Retinal pigment epithelial cell (primary cell): ENCODE data around the gene MRPS25.

Source experiments
- DNase-seq: peaks from one replicate; pipeline ENCODE4 v3.0.0-alpha.2; 2010; ENCODE audit warnings: low read depth
- H3K4me3 ChIP-seq: 2 replicates; pipeline ENCODE4 v1.5.1; 2011; ENCODE audit warnings: mild to moderate bottlenecking, low read length, control low read depth, moderate library complexity
- TF ChIP-seq, protein P1 (sequence below): conservative IDR thresholded peaks from 2 replicates; pipeline ENCODE4 v1.5.1; 2011; ENCODE audit warnings: low read depth, low read length, control low read depth, inconsistent platforms

MRPS25 gene

DNA sequence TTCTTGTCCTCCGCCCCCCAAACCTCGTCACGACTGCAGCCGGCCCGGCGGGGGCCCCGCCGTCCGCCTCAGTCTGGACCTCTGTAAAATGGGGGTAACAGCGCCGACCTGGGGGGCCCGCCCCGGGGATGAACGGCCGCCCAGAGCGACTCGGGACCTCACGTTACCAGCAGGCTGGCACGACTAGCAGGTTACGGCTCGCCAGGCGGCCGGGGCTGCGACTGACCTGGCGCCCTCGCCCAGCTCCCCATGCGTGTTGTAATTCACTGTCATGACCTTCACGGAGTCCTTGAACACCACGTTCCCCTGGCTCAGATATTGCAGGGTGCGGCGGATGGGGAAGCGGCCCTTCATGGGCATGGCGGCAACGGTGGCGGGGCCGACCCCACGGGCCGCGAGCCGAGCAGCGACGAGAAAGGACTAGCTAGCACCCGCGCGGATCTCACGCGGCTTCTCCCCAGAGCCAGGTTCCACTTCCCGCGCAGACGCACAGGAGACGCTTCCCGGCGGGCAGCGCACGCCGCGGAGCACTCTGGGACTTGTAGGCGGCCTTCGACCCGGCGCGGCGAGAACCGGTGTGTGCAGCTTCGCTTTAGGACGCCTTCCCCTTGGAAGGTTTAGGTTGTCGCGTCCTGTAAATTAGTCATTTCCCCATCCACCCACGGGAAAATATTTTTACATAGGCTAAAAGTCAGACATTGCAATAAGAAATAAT lies at the start of gene MRPS25:
MRPS25 (minus strand) TSS at position 481 of the 715 bp plus-strand sequence; CDS start at position 360, 121 bp downstream.
- H3K4me3 ChIP-seq: peak within 1 kb of the TSS; percentile 91
- TF ChIP-seq, protein P1, sequence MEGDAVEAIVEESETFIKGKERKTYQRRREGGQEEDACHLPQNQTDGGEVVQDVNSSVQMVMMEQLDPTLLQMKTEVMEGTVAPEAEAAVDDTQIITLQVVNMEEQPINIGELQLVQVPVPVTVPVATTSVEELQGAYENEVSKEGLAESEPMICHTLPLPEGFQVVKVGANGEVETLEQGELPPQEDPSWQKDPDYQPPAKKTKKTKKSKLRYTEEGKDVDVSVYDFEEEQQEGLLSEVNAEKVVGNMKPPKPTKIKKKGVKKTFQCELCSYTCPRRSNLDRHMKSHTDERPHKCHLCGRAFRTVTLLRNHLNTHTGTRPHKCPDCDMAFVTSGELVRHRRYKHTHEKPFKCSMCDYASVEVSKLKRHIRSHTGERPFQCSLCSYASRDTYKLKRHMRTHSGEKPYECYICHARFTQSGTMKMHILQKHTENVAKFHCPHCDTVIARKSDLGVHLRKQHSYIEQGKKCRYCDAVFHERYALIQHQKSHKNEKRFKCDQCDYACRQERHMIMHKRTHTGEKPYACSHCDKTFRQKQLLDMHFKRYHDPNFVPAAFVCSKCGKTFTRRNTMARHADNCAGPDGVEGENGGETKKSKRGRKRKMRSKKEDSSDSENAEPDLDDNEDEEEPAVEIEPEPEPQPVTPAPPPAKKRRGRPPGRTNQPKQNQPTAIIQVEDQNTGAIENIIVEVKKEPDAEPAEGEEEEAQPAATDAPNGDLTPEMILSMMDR: no peak
- DNase-seq: peak; percentile 76

DNA sequence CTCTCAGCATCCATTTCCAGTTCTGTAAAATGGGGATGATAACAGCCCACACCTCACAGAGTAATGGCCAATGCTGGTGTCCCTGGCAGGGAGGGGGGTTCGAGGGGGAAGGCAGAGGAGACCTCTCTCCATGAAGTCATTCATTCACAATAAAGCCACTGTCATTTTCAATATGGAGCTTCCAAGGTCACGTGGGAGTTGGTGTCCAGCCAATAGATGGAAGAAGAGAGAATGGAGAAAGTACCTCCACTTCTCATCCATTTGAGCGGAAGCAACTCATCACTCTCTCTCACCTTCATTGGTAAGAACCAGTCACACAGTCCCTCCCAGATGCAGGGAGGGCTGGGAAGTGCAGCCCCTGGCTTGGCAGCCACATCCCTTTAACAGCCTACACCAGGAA lies 48.8 kb upstream of the MRPS25 start:
- TF ChIP-seq, protein P1: no peak

GRCh38 chr3:15113471-15113870 lies 48.4 kb upstream of the MRPS25 start:
- DNase-seq: no peak
- TF ChIP-seq, protein P1: no peak
- no peak overlapping the region for H3K4me3 ChIP-seq

More for the DNA sequence above, 48.8 kb upstream of the MRPS25 start:
- no peak overlapping the region for H3K4me3 ChIP-seq
- no peak for DNase-seq

GRCh38 chr3:15112011-15112410 lies 46.9 kb upstream of the MRPS25 start:
- TF ChIP-seq, protein P1: no peak
- no peak for DNase-seq
- H3K4me3 ChIP-seq: no peak overlapping the region

- DNase-seq: no peak
- TF ChIP-seq, protein P1: no peak
Observed at GRCh38 chr3:15110206-15110605, 45.1 kb upstream of the MRPS25 start.

GRCh38 chr3:15108869-15109268 lies 43.8 kb upstream of the MRPS25 start:
- DNase-seq: no peak
- TF ChIP-seq, protein P1: no peak
- H3K4me3 ChIP-seq: no peak overlapping the region

More at GRCh38 chr3:15110206-15110605, 45.1 kb upstream of the MRPS25 start:
- H3K4me3 ChIP-seq: no peak overlapping the region

GRCh38 chr3:15108082-15108545 lies 43.0 kb upstream of the MRPS25 start:
- no peak overlapping the region for H3K4me3 ChIP-seq
- no peak for DNase-seq
- TF ChIP-seq, protein P1: peak; percentile 97
